GM20431 (cell line): ENCODE measurements around the gene TLL2.

Source experiments
- in situ Hi-C: fragments of 300-500 bp; cut with MseI, MboI; formaldehyde crosslinking; loops from one replicate; pipeline ENCODE4 v1.15.0; 2020; ENCODE audit warnings: low sequenced_read_pairs; ENCODE audit not compliant: unreplicated experiment

TLL2 gene

GRCh38 chr10:96339956-96340904 lies 173.5 kb downstream of the TLL2 start:
- in situ Hi-C loops, result loop anchor here (25.0 kb wide), 1 partner anchor 328 kb away; no protein-coding TSS in a partner anchor

GRCh38 chr10:96339383-96339782 lies 174.3 kb downstream of the TLL2 start:
- in situ Hi-C loops, result loop anchor here (25.0 kb wide), 1 partner anchor 327 kb away; no protein-coding TSS in a partner anchor

GRCh38 chr10:96338279-96338925 lies 175.3 kb downstream of the TLL2 start:
- in situ Hi-C loops, result loop anchor here (25.0 kb wide), 1 partner anchor 326 kb away; no protein-coding TSS in a partner anchor

- in situ Hi-C loops, result loop anchor here (25.0 kb wide), 1 partner anchor 325 kb away; no protein-coding TSS in a partner anchor
Observed at GRCh38 chr10:96337106-96337505, 176.6 kb downstream of the TLL2 start.

GRCh38 chr10:96334616-96335526 lies 178.9 kb downstream of the TLL2 start:
- in situ Hi-C loops, result loop anchor here (25.0 kb wide), 1 partner anchor 323 kb away; no protein-coding TSS in a partner anchor

GRCh38 chr10:96333101-96333500 lies 180.6 kb downstream of the TLL2 start:
- in situ Hi-C loops, result loop anchor here (25.0 kb wide), 1 partner anchor 321 kb away; no protein-coding TSS in a partner anchor

- in situ Hi-C loops, result loop anchor here (25.0 kb wide), 1 partner anchor 315 kb away; no protein-coding TSS in a partner anchor
Observed at GRCh38 chr10:96327462-96327861, 186.3 kb downstream of the TLL2 start.

GRCh38 chr10:96325719-96326373 lies 187.9 kb downstream of the TLL2 start:
- in situ Hi-C loops, result loop anchor here (25.0 kb wide), 1 partner anchor 314 kb away; no protein-coding TSS in a partner anchor

GRCh38 chr10:96324447-96324846 lies 189.3 kb downstream of the TLL2 start:
- in situ Hi-C loops, result no loop called here

- in situ Hi-C loops, result no loop called here
Observed at GRCh38 chr10:96322275-96322674, 191.5 kb downstream of the TLL2 start.

GRCh38 chr10:96321822-96322221 lies 191.9 kb downstream of the TLL2 start:
- in situ Hi-C loops, result no loop called here

GRCh38 chr10:96319754-96320474 lies 193.8 kb downstream of the TLL2 start:
- in situ Hi-C loops, result no loop called here

- in situ Hi-C loops, result no loop called here
Observed at GRCh38 chr10:96317067-96317833, 196.5 kb downstream of the TLL2 start.
